ENCODE data around the gene FIS1.

DNA sequence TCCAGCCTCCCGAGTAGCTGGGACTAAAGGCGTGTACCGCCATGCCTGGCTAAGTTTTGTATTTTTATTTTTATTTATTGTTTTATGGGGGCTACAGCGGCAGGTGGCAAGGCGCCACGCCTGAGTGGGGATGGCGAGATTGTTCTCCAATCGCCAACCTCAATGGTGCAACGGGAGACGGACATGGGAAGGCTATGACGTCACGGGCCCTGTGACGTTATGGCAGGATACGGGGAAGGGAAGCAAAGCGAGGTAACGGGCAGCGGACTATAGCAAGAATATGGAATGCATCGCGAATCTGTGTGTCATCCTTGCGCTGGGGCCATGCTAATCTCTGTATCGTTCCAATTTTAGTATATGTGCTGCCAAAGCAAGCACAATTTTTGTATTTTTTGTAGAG, 24.8 kb upstream of the FIS1 start:
- TF ChIP-seq POLR2A (IDR thresholded peaks at IDR 0.05) (no peak), EP300 (IDR thresholded peaks at IDR 0.05) (no peak)
- TF ChIP-seq, protein P1, sequence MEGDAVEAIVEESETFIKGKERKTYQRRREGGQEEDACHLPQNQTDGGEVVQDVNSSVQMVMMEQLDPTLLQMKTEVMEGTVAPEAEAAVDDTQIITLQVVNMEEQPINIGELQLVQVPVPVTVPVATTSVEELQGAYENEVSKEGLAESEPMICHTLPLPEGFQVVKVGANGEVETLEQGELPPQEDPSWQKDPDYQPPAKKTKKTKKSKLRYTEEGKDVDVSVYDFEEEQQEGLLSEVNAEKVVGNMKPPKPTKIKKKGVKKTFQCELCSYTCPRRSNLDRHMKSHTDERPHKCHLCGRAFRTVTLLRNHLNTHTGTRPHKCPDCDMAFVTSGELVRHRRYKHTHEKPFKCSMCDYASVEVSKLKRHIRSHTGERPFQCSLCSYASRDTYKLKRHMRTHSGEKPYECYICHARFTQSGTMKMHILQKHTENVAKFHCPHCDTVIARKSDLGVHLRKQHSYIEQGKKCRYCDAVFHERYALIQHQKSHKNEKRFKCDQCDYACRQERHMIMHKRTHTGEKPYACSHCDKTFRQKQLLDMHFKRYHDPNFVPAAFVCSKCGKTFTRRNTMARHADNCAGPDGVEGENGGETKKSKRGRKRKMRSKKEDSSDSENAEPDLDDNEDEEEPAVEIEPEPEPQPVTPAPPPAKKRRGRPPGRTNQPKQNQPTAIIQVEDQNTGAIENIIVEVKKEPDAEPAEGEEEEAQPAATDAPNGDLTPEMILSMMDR (IDR thresholded peaks at IDR 0.05), result no peak
